NCI-H2029 (cell line): ENCODE results near the gene SPINT2.

ENCODE experiments used
- DNase-seq: peaks from one replicate; lab custom pipeline; 2025; lab: John Stamatoyannopoulos, UW

The SPINT2 gene

GRCh38 chr19:38298821-38299680 lies 34.7 kb downstream of the SPINT2 start:
- no peak for DNase-seq

DNA sequence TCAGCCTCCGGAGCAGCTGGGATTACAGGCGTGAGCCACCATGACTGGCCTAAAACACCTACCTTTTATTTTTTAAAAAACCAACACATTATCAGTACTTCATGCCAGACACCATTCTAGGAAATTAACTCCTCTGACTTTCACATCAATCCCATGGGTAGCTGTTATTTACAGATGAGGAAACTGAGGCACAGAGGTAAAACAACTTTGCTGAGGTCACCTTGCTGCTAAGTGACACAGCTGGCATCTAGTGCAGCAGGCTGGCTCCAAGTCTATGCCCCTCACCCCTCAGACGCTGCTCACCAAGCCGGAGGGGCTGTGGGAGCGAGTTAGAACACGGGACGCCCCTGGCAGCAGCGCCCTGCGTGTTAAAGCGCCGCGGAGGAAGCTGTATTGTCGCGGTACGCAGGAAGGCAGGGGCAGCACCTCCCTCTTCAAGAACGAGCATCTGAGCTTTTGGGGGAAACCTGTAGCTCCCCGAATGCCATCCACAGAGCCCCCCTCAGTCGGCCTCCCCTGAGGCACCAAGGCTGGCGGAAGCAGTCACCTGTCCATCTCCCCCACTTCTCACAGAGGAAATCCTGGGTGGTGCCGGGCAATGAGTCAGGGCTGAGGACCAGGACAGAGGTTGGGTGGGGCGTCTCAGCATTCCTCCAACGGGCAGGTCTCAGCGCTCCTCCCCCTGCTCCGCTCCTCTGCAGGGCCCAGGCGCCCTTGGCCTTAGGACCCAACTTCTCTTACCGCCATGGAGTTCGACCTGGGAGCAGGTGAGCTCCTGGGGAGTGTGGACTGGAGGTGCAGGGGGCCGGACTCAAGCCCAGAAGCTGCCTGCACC lies 39.4 kb downstream of the SPINT2 start, which contains the start of gene C19orf33:
Gene C19orf33 (plus strand): TSS at position 735 of the 835 bp plus-strand sequence. CDS start 11 bp downstream, at position 746.
- no peak for DNase-seq

DNA sequence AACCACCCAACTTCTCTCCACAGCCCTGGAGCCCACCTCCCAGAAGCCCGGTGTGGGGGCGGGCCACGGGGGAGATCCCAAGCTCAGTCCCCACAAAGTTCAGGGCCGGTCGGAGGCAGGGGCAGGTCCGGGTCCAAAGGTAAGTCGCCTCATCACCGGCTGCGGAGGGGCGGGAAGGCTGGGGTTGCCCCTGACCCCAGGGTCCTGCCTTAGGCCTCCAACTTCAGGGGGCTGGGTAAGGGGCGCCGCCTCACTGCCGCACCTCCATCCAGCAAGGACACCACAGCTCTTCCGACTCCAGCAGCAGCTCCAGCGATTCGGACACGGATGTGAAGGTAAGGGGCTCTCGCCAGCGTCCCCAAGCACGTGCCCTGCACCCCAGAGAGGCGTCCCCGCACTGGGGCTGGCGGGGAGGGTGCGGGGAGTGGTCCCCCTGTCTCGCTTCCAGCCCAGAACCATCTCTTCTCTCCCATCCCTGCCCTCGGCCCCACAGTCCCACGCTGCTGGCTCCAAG lies 40.0 kb downstream of the SPINT2 start:
- no peak for DNase-seq

GRCh38 chr19:38304866-38305429 lies 40.6 kb downstream of the SPINT2 start:
- peak; percentile 74 for DNase-seq

GRCh38 chr19:38306236-38306635 lies 41.9 kb downstream of the SPINT2 start:
- DNase-seq = no peak

DNA sequence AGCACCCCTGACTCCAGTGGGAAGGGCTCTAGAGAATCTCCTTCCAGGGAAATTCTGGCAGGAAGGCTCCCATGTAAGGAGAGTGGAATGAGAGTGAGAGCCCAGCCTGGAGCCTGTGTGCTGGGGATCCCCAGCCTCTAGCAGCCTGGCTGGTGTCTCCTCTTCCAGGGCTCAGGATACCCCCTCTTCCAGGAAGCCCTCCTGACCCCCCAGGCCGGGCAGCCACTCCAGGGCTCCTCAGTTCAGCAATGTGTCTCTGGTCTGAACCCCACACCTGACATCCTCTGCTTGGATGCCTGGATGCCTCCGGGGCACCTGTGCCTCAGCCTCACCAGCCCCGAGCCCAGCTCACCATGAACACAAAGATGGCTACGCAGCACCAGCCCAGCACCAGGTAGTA lies 42.7 kb downstream of the SPINT2 start:
- no peak for DNase-seq

DNA sequence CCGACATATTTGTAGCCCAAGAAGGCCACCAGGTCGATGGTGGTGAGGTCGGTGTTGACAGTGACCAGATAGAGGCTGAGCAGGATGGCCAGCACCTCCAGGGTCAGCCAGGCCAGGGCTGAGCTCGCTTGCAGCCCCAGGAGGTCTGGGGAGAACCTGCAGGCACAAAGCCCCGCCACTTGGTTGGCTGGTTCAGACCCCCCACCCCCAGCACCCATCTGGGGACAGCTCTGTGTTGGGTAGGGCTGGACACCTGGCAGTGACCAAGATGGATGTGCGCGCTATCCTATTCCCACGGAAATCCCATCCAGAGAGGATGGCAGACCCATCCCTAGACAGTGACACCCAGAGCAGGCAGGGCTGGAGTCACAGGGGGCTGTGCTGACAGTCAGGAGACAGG lies 43.2 kb downstream of the SPINT2 start:
- DNase-seq = no peak

GRCh38 chr19:38308006-38308766 lies 43.8 kb downstream of the SPINT2 start:
- no peak for DNase-seq

DNA sequence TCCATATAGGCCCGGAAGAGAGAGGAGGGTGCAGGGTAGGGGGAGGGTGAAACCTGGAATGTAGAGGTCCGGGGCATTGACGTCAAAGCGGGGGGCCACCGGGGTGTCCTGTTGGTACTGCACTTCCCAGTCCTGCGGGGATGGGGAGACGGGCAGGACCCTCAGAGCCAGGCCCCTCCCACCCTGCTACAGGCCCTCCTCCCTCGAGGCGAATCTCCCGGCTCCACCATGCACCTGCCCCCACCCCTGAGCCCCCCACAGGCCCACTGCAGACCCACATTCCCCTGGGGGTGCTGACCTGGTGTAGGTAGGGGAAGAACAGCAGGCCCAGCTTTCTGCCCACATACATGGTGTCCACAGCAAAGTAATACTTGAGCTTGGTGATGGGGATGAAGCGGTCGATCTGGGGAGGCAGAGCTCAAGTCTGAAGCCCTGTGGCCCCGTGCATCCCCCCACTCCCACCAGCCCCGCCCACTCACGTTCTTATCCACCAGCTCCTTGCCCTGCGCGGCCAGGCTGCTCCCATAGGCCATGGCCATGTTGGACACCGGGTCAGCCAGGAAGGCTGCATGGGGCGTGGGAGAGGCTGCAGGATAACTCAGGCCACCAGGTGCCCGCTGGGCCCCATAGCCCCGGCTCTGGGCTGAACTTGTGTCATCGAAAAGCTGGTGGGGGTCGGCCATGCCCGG lies 44.7 kb downstream of the SPINT2 start:
- DNase-seq = no peak

DNA sequence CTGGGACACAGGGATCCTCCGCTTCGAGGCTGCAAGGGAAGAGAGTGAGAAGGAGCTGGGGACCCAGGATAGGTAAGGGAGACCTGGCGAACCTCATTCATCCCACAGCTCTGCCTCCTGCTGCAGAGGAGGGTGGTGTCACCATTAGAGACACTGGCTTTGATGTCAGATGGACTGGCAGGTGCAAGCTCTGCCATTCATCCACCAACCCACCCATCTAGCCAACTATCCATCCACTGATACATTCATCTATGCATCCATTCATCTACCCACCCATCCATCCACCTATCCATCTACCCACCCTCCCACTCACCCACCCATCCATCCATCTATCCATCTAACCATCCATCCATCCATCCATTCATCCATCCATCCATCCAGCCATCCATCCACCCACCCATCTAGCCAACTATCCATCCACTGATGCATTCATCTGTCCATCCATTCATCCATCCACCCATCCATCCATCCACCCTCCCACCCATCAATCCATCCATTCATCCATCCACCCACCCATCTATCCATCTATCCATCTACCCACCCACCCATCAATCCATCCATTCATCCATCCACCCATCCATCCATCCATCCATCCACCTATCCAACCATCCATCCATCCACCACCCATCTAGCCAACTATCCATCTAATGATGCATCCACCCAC lies 45.4 kb downstream of the SPINT2 start:
- DNase-seq = no peak

GRCh38 chr19:38310279-38310670 lies 45.9 kb downstream of the SPINT2 start:
- DNase-seq = no peak

GRCh38 chr19:38310986-38311385 lies 46.6 kb downstream of the SPINT2 start:
- DNase-seq = no peak

DNA sequence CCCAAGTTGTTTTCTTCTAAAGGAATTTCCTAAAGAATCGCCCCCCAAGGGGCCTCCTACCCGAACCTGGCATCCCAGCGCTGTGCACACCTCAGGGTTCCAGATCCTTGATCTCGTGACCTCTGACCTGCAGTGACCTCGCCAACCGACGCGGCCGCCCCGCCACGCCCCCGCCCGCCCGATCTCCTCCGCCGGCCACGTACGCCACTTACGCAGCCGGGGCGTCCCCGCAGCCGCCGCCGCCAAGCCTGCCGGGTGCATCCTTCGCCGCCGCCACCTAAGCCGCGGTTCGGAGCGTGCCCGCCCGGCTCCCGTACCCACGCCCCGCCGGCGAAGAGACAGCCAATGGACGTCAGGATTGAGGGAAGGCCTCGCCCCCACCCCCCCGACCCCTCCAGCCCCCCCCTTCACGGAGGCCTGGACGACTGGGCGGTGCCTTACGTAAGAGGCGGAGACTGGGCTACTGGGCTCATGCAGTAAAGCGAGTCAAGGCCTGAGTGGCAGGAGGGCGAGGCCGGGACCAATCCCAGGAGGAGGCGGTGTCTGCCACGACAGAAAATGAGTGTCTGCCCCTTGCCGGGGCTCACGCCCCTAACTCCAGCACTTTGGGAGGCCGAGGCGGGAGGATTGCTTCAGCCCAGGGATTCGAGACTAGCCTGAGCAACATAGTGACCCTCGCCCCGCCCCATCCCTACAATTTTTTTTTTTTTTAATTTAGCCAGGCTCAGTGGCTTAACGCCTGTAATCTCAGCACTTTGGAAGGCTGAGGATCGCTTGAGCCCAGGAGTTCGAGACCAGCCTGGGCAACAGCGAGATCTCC lies 51.5 kb downstream of the SPINT2 start, which contains the start of gene YIF1B:
Gene YIF1B (minus strand): TSS at position 291 of the 820 bp plus-strand sequence. CDS start 30 bp downstream, at position 261.
- DNase-seq = peak; percentile 96

GRCh38 chr19:38316477-38317067 lies 52.2 kb downstream of the SPINT2 start:
- DNase-seq = no peak

GRCh38 chr19:38317104-38317612 lies 52.8 kb downstream of the SPINT2 start:
- no peak for DNase-seq

DNA sequence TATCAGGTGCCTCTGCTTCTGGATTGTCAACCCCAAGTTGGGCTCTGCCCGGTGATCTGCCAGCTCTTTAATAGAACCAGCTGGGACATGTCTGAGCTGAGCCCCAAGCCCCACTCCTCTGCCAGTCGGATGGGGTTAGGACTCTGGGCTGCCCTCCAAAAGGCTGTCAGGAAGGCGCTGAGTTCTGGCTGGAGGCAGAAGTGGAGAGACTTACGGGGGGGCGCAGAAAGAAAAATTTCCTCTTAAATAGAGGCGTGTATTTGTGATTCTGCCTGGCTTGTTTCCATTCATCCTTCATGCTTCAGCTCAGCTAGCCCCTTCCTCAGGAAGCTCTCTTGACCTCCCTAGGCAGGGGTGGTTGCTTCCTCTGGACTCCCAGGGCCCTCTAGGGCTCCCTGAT lies 54.3 kb downstream of the SPINT2 start:
- no peak for DNase-seq

GRCh38 chr19:38319421-38320258 lies 55.3 kb downstream of the SPINT2 start, which contains the start of gene KCNK6:
TSS of gene KCNK6 (plus strand) at chr19:38319845. CDS start at chr19:38319951, 106 bp downstream.
- DNase-seq = no peak

DNA sequence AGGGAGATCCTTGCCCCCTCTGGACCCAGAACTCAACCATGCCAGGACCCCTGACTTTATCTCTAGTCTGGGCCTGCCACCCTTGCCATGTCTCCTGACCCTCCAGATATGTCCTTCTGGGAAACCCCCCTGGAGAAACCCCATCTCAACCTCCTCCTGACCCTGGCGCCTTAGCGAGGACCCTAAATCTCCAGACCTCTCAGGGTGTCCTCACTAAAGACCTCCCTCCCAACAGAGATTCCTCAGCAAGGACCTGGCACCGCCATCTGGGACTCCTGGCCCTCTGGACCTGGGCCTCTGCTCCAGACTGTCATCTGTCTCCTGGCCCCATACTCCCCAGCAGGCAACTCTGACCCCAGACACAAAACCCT lies 56.6 kb downstream of the SPINT2 start:
- DNase-seq = no peak
